ENCODE data around the gene NDUFAF5. TPM values are rescaled to one million over a fixed set of nuclear protein-coding genes. Genes with fewer than 3 reads are reported as not detected.

NDUFAF5 gene
- total and polyA plus RNA-seq, 2 of the 8 experiments (the other 6 are each of a cell fraction or from before 2014, with no cell fraction given), result 11.8 to 32.3 TPM

DNA sequence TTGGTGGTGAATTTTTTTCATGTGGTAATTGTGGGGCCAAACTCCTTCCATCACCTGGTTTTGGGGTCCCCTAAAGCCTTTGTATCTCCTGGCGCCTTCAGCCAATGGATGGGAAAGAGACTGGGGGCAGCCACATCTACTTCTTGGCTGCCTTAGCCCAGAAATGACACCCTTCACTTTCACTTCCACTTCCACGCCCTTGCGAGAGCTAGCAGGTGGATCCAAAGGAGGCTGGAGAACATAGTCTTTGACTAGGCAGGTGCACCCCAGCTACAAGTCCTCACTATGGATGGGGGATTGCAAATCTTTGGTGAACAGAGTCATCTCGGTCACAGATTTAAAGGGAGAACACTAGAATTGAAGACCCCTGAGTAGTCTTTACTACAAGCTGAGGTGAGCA lies 70.8 kb downstream of the NDUFAF5 start (continued):
- no peak for TF ChIP-seq CBX8 (IDR thresholded peaks at IDR 0.05; ENCODE audit: borderline replicate concordance, low read depth, low read length)
- no peak for TF ChIP-seq SP1 (IDR thresholded peaks at IDR 0.05; ENCODE audit: low read depth, low read length)
- TF ChIP-seq SP2 (IDR thresholded peaks at IDR 0.05; ENCODE audit: low read length), result no peak
- no peak for TF ChIP-seq EGR1 (IDR thresholded peaks at IDR 0.05; ENCODE audit: borderline replicate concordance, low read depth, low read length)
